GM12874 (cell line): ENCODE data around the gene UNC79.

Source experiments
- CTCF ChIP-seq: IDR thresholded peaks from 2 replicates; pipeline ENCODE4 v1.5.1; 2011; ENCODE audit warnings: low read depth, mild to moderate bottlenecking, control low read depth, low read length, moderate library complexity; ENCODE audit not compliant: insufficient read depth

UNC79 gene

GRCh38 chr14:93720981-93721483, 290.3 kb downstream of the UNC79 start:
- no peak for TF ChIP-seq CTCF

GRCh38 chr14:93723001-93723400, 292.3 kb downstream of the UNC79 start:
- TF ChIP-seq CTCF: no peak

- no peak for TF ChIP-seq CTCF
These were observed 294.4 kb downstream of the UNC79 start for GRCh38 chr14:93725002-93725582.

- TF ChIP-seq CTCF: no peak
These were observed 295.3 kb downstream of the UNC79 start for GRCh38 chr14:93725993-93726392.

GRCh38 chr14:93727039-93727740, 296.5 kb downstream of the UNC79 start:
- TF ChIP-seq CTCF: no peak

GRCh38 chr14:93727917-93728650, 297.3 kb downstream of the UNC79 start:
- TF ChIP-seq CTCF: no peak

GRCh38 chr14:93728651-93729016, 297.9 kb downstream of the UNC79 start:
- no peak for TF ChIP-seq CTCF
